WERI-Rb-1 (cell line): ENCODE data around the gene TEAD1.

Experiments used
- DNase-seq: peaks from one replicate; pipeline ENCODE4 v3.0.0-alpha.2; 2020
- H3K27ac ChIP-seq: fragments of 250-450 bp; sonication (Bioruptor Pico); 2 replicates; pipeline ENCODE4 v1.5.1; 2020; ENCODE audit warnings: mild to moderate bottlenecking, moderate library complexity
- H3K27me3 ChIP-seq: fragments of 250-450 bp; sonication (Bioruptor Pico); 2 replicates; pipeline ENCODE4 v1.5.1; 2021; ENCODE audit warnings: mild to moderate bottlenecking, low read depth, moderate library complexity; ENCODE audit not compliant: insufficient read depth, severe bottlenecking
- H3K36me3 ChIP-seq: fragments of 250-450 bp; sonication (Bioruptor Pico); 2 replicates; pipeline ENCODE4 v1.5.1; 2020; ENCODE audit warnings: mild to moderate bottlenecking, moderate library complexity
- H3K4me3 ChIP-seq: 2 replicates; pipeline ENCODE4 v1.5.1; 2011; ENCODE audit warnings: low read depth, mild to moderate bottlenecking, control low read depth, low read length
- H3K9me3 ChIP-seq: fragments of 250-450 bp; sonication (Bioruptor Pico); 2 replicates; pipeline ENCODE4 v1.5.1; 2021; ENCODE audit warnings: mild to moderate bottlenecking, moderate library complexity; ENCODE audit not compliant: severe bottlenecking
- TF ChIP-seq, protein P1 (sequence below): IDR thresholded peaks from 2 replicates; pipeline ENCODE4 v1.5.1; 2011; ENCODE audit warnings: low read depth, mild to moderate bottlenecking, control low read depth, inconsistent platforms, low read length

The TEAD1 gene

DNA sequence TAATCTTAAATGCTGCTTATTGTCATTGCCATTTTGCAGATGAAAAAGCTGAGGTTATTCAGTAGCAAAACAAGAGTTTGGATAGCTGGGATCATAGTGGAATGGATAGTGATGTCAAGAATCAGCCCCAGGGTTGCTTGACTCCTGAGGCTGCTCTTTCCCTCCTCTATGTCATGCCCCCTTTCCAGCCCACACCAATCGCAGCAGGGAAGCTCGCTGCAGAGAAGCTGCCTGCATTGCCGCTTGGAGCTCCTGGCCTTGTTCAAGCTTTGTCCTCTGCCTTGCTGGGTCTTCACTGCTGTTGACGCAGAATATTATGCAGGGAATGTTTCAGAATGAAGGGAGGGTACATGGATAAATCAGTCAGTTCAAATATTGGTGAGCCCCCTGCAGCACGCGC is 206.1 kb downstream of the TEAD1 start:
- peaks cover 45% of the 10 kb centered on the region for H3K36me3 ChIP-seq
- no peak overlapping the region for H3K27ac ChIP-seq
- H3K4me3 ChIP-seq: no peak overlapping the region
- no peaks in the 10 kb centered on the region for H3K27me3 ChIP-seq
- H3K9me3 ChIP-seq: no peaks in the 10 kb centered on the region
- DNase-seq: no peak
- TF ChIP-seq, protein P1, sequence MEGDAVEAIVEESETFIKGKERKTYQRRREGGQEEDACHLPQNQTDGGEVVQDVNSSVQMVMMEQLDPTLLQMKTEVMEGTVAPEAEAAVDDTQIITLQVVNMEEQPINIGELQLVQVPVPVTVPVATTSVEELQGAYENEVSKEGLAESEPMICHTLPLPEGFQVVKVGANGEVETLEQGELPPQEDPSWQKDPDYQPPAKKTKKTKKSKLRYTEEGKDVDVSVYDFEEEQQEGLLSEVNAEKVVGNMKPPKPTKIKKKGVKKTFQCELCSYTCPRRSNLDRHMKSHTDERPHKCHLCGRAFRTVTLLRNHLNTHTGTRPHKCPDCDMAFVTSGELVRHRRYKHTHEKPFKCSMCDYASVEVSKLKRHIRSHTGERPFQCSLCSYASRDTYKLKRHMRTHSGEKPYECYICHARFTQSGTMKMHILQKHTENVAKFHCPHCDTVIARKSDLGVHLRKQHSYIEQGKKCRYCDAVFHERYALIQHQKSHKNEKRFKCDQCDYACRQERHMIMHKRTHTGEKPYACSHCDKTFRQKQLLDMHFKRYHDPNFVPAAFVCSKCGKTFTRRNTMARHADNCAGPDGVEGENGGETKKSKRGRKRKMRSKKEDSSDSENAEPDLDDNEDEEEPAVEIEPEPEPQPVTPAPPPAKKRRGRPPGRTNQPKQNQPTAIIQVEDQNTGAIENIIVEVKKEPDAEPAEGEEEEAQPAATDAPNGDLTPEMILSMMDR: no peak

DNA sequence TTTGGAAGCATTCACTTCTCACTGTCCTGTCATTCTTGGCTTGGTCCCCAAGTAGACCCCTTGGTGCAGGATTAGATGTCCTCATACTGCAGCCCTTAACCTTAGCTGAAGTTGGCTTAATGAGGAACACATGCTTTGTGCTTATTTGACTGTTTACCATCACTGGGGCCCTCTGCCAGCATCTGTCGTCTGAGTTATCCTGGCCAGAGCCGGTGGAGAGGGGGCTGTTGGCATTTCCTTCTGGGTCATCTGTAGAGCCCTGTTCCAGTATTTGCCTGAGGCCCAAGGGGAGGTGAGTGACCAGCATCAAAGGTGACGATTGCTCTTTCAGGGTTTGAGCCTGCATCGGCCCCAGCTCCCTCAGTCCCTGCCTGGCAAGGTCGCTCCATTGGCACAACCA is 208.4 kb downstream of the TEAD1 start:
- TF ChIP-seq, protein P1: no peak
- DNase-seq: no peak
- Histone ChIP-seq H3K27ac (no peak overlapping the region), H3K27me3 (no peaks in the 10 kb centered on the region), H3K4me3 (no peak overlapping the region), H3K9me3 (no peaks in the 10 kb centered on the region), H3K36me3 (peaks cover 57% of the 10 kb centered on the region)

DNA sequence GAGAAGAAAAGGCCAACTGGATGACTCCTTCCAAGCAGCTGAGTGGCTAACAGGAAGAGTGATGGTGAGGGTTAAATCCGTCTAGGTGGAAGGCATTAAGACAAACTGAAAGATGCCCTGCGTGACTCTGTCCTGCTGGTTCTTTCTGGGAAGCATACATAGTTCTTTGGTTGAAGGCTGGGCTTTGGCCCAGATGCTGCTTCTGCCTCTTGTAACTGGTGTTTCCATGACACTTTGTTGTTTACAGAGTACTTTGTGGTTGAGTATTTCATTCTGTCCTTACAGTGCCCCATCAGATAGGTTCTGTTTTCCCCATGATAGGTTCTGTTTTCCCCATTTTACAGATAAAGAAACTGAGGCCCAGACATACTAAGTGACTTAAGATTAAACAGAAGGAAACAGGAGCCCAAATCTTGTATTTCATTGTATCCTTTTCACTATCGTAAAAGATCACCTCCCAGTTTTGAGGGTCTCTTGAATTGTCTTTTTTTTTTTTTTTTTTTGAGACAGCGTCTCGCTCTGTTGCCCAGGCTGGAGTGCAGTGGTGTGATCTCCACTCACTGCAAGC is 210.6 kb downstream of the TEAD1 start:
- Histone ChIP-seq H3K9me3 (no peaks in the 10 kb centered on the region), H3K27ac (no peak overlapping the region), H3K4me3 (no peak overlapping the region), H3K36me3 (peaks cover 64% of the 10 kb centered on the region), H3K27me3 (no peaks in the 10 kb centered on the region)
- TF ChIP-seq, protein P1: no peak
- no peak for DNase-seq

DNA sequence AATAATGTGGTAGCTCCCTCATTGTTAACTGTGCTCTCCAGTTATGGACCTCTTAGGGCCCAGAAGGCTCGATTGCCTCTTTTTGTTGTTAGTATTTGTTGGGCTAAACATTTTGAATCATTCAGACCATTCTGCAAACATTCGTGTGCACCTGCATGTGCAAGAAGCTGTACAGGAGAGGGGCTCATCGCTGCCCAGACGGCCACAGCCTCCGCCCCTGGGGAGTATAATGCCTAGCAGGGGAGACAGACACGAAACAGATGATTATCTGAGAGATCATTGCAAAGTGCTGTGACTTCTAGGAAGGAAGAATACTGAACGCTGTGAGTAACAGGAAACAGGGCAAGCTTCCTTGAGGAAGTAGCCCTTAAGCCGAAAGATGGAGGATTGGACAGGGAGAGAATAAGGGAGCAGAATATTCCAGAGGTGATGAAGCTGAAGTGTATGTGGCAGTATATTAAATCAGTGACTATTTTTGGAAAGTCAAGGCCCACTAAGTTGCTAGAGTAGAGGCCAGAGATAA is 211.6 kb downstream of the TEAD1 start:
- TF ChIP-seq, protein P1: no peak
- H3K27ac ChIP-seq: no peak overlapping the region
- no peaks in the 10 kb centered on the region for H3K9me3 ChIP-seq
- H3K36me3 ChIP-seq: peaks cover 69% of the 10 kb centered on the region
- no peaks in the 10 kb centered on the region for H3K27me3 ChIP-seq
- no peak overlapping the region for H3K4me3 ChIP-seq
- no peak for DNase-seq

DNA sequence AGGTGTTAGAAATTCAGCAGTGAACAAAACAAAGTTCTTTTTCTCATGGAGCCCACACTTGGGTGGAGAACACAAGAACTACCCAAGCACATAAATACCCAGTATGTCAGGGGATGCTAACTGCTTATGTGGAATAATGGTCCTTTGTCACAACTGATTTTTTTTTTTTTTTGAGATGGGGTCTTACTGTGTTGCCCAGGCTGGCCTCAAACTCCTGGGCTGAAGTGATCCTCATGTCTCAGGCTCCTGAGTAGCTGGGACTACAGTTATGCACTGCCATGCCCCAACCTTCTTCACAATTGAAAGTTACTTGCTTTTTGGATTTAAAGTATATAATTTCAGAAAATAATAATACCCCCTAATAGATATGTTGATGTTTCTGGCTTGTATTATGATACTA is 212.3 kb downstream of the TEAD1 start:
- Histone ChIP-seq H3K27me3 (no peaks in the 10 kb centered on the region), H3K36me3 (peaks cover 71% of the 10 kb centered on the region), H3K27ac (no peak overlapping the region), H3K4me3 (no peak overlapping the region), H3K9me3 (no peaks in the 10 kb centered on the region)
- TF ChIP-seq, protein P1: no peak
- DNase-seq: no peak
